B cell (primary cell): ENCODE data around the gene CCDC34. TPM values are rescaled to one million over a fixed set of nuclear protein-coding genes. Genes with fewer than 3 reads are reported as not detected.

ENCODE experiments used
- ATAC-seq: fragments of 200-7000 bp; cut with Tn5 transposase; one replicate; pipeline ENCODE4 v1.10.0; 2021; ENCODE audit warnings: low read depth, mild to moderate bottlenecking, moderate number of reproducible peaks, moderate library complexity
- CTCF ChIA-PET: fragments of 350-600 bp; sonication (Branson Sonifier 250); formaldehyde crosslinking; loops from one replicate; lab custom pipeline; 2021; ENCODE audit warnings: antibody characterized with exemption, inconsistent platforms; lab: Charles Lee
- POLR2A ChIA-PET: fragments of 350-600 bp; sonication (Branson Sonifier 250); formaldehyde crosslinking; loops from one replicate; lab custom pipeline; 2021; ENCODE audit warnings: antibody characterized with exemption; lab: Charles Lee
- DNase-seq: peaks from one replicate; pipeline ENCODE4 v3.0.0; 2013
- H2AFZ ChIP-seq: 2 replicates; pipeline ENCODE4 v1.6.1; 2012; ENCODE audit warnings: mild to moderate bottlenecking, low read depth, low read length; ENCODE audit not compliant: insufficient read depth, poor library complexity, severe bottlenecking
- H3K27ac ChIP-seq, 2 donors: 1 replicate in 1 of 2; 2 replicates in 1 of 2; pipeline ENCODE4 v1.5.1; 2012 to 2013; ENCODE audit warnings: low read length in 2 of 2, mild to moderate bottlenecking in 2 of 2, moderate library complexity in 1 of 2
- H3K27me3 ChIP-seq, 4 experiments: fragments of 200-600 bp in 1 of 4; sonication (generic) in 1 of 4; replicated peaks in 1 of 4; 1 replicate in 2 of 4; 2 replicates in 2 of 4; pipeline versions ENCODE4 v1.6.1 to v1.7.0; 2013 to 2016; ENCODE audit warnings: low read length in 3 of 4, mild to moderate bottlenecking in 2 of 4, mixed read lengths in 1 of 4, moderate library complexity in 1 of 4; ENCODE audit not compliant: insufficient read depth in 4 of 4, control insufficient read depth in 3 of 4; ENCODE audit errors: control extremely low read depth in 1 of 4
- H3K36me3 ChIP-seq, 2 experiments: replicated peaks in 1 of 2; 1 replicate in 1 of 2; 2 replicates in 1 of 2; pipeline versions ENCODE4 v1.6.1 to v1.7.1; 2013; ENCODE audit warnings: low read length in 1 of 2; ENCODE audit not compliant: insufficient read depth in 2 of 2, control insufficient read depth in 1 of 2; ENCODE audit errors: control extremely low read depth in 1 of 2, extremely low read depth in 1 of 2
- H3K4me1 ChIP-seq, 2 donors: fragments of 200-600 bp in 1 of 2; sonication (generic) in 1 of 2; 1 replicate in 1 of 2; 2 replicates in 1 of 2; pipeline versions ENCODE4 v1.5.1 to v1.6.1; 2013 to 2017; ENCODE audit warnings: low read length in 2 of 2; ENCODE audit not compliant: control insufficient read depth in 2 of 2, insufficient read depth in 2 of 2
- H3K4me2 ChIP-seq: replicated peaks from 2 replicates; pipeline ENCODE3; 2012; ENCODE audit warnings: mild to moderate bottlenecking, low read depth, low read length; ENCODE audit not compliant: poor library complexity, severe bottlenecking
- H3K4me3 ChIP-seq, 5 experiments: fragments of 200-600 bp in 1 of 5; sonication (generic) in 1 of 5; 1 replicate in 3 of 5; 2 replicates in 2 of 5; pipeline versions ENCODE4 v1.5.1 to v1.7.0; 2011 to 2016; ENCODE audit warnings: low read length in 4 of 5, mild to moderate bottlenecking in 4 of 5, low read depth in 2 of 5, control low read depth in 1 of 5, moderate library complexity in 1 of 5; ENCODE audit not compliant: insufficient read depth in 1 of 5; ENCODE audit errors: control extremely low read depth in 1 of 5, extremely low read depth in 1 of 5
- H3K79me2 ChIP-seq: fragments of 200-600 bp; sonication (generic); one replicate; pipeline ENCODE4 v1.6.0; 2016; ENCODE audit warnings: low read length; ENCODE audit not compliant: control insufficient read depth, insufficient read depth
- H3K9ac ChIP-seq: fragments of 200-600 bp; sonication (generic); 2 replicates; pipeline ENCODE4 v1.6.1; 2017; ENCODE audit warnings: mild to moderate bottlenecking, low read length, moderate library complexity
- H3K9me3 ChIP-seq, 3 donors: one replicate each; pipeline versions ENCODE4 v1.6.1 to v1.7.1; 2013; ENCODE audit warnings: low read length in 2 of 3; ENCODE audit not compliant: control insufficient read depth in 2 of 3, insufficient read depth in 1 of 3; ENCODE audit errors: control extremely low read depth in 1 of 3
- H4K20me1 ChIP-seq: 2 replicates; pipeline ENCODE4 v1.6.0; 2012; ENCODE audit warnings: mild to moderate bottlenecking, low read length; ENCODE audit not compliant: insufficient read depth, control insufficient read depth, poor library complexity, severe bottlenecking
- H3K27ac Mint-ChIP-seq: one replicate; pipeline ENCODE4 v1.8.0; 2021; ENCODE audit warnings: mixed read lengths
- H3K27me3 Mint-ChIP-seq: one replicate; pipeline ENCODE4 v1.8.0; 2021; ENCODE audit warnings: mixed read lengths
- H3K4me1 Mint-ChIP-seq: one replicate; pipeline ENCODE4 v1.8.0; 2021; ENCODE audit warnings: mixed read lengths
- H3K4me3 Mint-ChIP-seq: one replicate; pipeline ENCODE4 v1.8.0; 2021; ENCODE audit warnings: mixed read lengths
- H3K9me3 Mint-ChIP-seq: one replicate; pipeline ENCODE4 v1.8.0; 2022; ENCODE audit warnings: mixed read lengths; ENCODE audit not compliant: insufficient read depth
- EZH2 ChIP-seq: IDR thresholded peaks from 2 replicates; pipeline ENCODE4 v1.6.1; 2012; ENCODE audit warnings: borderline replicate concordance, low read depth, mild to moderate bottlenecking, moderate library complexity, low read length; ENCODE audit not compliant: insufficient read depth, poor library complexity, severe bottlenecking
- WGBS: methylation state at CpG from one replicate; pipeline ENCODE4 v1.1.5; 2013; ENCODE audit warnings: missing lambda C conversion rate; ENCODE audit not compliant: insufficient coverage; 5-methylcytosine and 5-hydroxymethylcytosine counted together
- intact Hi-C: fragments of 100-400 bp; cut with micrococcal nuclease; formaldehyde crosslinking; loops from one replicate; pipeline ENCODE4 v1.10.0; 2022
- polyA plus RNA-seq: library from polyadenylated mRNA; depleted of rRNA; stranded (reverse); fragments of >200 nt; gene quantifications from 2 replicates; pipeline ENCODE4 v1.2.3, GENCODE V29; 2012
- total RNA-seq, 2 donors: library from RNA; stranded (reverse); fragments of 120-200 nt in 1 of 2; gene quantifications; 1 replicate in 1 of 2; 2 replicates in 1 of 2; pipeline versions ENCODE4 v1.2.3 to v1.2.4, GENCODE V29; 2013 to 2022
- TF ChIP-seq, protein P1 (sequence below): fragments of 200-600 bp; IDR thresholded peaks from one replicate; pipeline ENCODE4 v1.8.0; 2022; ENCODE audit warnings: antibody characterized with exemption, mild to moderate bottlenecking

The CCDC34 gene
- total and polyA plus RNA-seq, 2 donors (not counting 1 experiment from before 2014, with no cell fraction given): 0.94 to 4.1 TPM

DNA sequence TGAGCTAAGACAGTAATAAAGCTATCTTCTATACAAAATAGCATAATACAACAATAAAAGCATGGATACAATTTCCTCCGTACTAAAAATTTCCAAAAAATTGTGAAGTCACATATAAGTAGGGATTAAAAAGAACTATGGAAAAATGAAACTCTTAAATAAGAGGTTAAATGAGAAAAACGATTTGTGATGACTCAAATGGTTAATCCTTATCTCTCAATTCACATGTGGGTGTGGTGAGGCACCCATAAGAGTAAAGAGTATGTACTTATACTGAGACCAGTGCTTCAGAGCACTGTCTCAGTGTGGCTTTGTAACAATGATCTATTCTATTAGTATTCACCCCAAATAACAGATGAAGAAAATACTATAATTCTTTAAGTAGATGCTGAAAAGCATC is 25.0 kb upstream of the CCDC34 start:
- no peak for ATAC-seq

DNA sequence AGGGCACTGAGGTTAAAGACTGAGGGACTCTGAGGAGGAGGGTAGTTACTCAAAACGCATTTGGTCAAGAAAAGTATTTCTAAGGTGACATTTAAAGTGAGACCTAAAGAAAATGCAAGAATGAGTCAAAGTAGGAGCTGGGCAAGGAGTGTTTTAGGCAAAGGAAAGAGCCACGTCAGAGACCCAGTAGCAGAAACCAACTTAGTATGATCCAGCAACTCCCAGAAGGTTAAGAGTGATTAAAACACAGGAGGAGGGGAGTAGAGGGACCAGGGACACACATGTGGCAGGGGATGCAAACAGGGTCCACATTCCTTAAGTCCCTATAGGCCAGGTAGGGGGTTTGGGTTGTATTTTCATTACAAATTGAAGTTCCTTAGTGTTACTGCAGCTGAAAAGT is 24.3 kb upstream of the CCDC34 start:
- Histone ChIP-seq H3K4me3 (no peak overlapping the region), H3K9ac (no peak overlapping the region), H3K4me1 (no peaks in the 10 kb centered on the region), H3K4me2 (no peak overlapping the region), H4K20me1 (no peaks in the 10 kb centered on the region), H3K27ac (no peak overlapping the region), H3K36me3 (no peaks in the 10 kb centered on the region), H3K9me3 (no peaks in the 10 kb centered on the region), H2AFZ (no peak overlapping the region), H3K79me2 (no peaks in the 10 kb centered on the region), H3K27me3 (no peaks in the 10 kb centered on the region)
- ChIA-PET POLR2A (no interaction called here), CTCF (no interaction called here)
- Mint-ChIP-seq H3K27ac (no peak overlapping the region), H3K27me3 (no peaks in the 10 kb centered on the region), H3K4me1 (no peaks in the 10 kb centered on the region), H3K9me3 (no peaks in the 10 kb centered on the region), H3K4me3 (no peak overlapping the region)
- WGBS: 100% methylated on average over 1 of the region's 2 CpGs
- no peak for DNase-seq
- no peak for ATAC-seq
- TF ChIP-seq, protein P1, sequence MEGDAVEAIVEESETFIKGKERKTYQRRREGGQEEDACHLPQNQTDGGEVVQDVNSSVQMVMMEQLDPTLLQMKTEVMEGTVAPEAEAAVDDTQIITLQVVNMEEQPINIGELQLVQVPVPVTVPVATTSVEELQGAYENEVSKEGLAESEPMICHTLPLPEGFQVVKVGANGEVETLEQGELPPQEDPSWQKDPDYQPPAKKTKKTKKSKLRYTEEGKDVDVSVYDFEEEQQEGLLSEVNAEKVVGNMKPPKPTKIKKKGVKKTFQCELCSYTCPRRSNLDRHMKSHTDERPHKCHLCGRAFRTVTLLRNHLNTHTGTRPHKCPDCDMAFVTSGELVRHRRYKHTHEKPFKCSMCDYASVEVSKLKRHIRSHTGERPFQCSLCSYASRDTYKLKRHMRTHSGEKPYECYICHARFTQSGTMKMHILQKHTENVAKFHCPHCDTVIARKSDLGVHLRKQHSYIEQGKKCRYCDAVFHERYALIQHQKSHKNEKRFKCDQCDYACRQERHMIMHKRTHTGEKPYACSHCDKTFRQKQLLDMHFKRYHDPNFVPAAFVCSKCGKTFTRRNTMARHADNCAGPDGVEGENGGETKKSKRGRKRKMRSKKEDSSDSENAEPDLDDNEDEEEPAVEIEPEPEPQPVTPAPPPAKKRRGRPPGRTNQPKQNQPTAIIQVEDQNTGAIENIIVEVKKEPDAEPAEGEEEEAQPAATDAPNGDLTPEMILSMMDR: no peak
- intact Hi-C loops: no loop called here

More for the DNA sequence above, 25.0 kb upstream of the CCDC34 start:
- no peak for DNase-seq
- H3K36me3 ChIP-seq: no peaks in the 10 kb centered on the region
- intact Hi-C loops: no loop called here
- H3K4me3 Mint-ChIP-seq: no peak overlapping the region
- TF ChIP-seq, protein P1: no peak
- TF ChIP-seq EZH2: no peak
- no peaks in the 10 kb centered on the region for H3K4me1 Mint-ChIP-seq
- no peak overlapping the region for H3K4me3 ChIP-seq
- no peaks in the 10 kb centered on the region for H3K9me3 Mint-ChIP-seq
- ChIA-PET POLR2A (no interaction called here), CTCF (no interaction called here)
- no peak overlapping the region for H3K27ac ChIP-seq
- H3K4me2 ChIP-seq: no peak overlapping the region
- H2AFZ ChIP-seq: no peak overlapping the region
- no CpG with 5 or more reads among the region's 2 CpGs for WGBS
- no peaks in the 10 kb centered on the region for H3K9me3 ChIP-seq
- H4K20me1 ChIP-seq: no peaks in the 10 kb centered on the region
- H3K27me3 Mint-ChIP-seq: no peaks in the 10 kb centered on the region
- no peaks in the 10 kb centered on the region for H3K4me1 ChIP-seq
- no peaks in the 10 kb centered on the region for H3K79me2 ChIP-seq
- no peak overlapping the region for H3K9ac ChIP-seq
- no peaks in the 10 kb centered on the region for H3K27me3 ChIP-seq
- no peak overlapping the region for H3K27ac Mint-ChIP-seq
